BJ (cell line): ENCODE measurements around the gene KCNQ2. TPM values are rescaled to one million over a fixed set of nuclear protein-coding genes. Genes with fewer than 3 reads are reported as not detected.
A peak's percentile ranks its signal among the peaks of the same experiment; 100 is the strongest.

Source experiments
- CTCF ChIA-PET: fragments of 350-600 bp; formaldehyde crosslinking; extraction: SDS; loops from one replicate; lab custom pipeline; 2021; ENCODE audit warnings: antibody characterized with exemption, inconsistent platforms; lab: Yijun Ruan, JAX
- POLR2A ChIA-PET: fragments of 300-600 bp; sonication (Branson Sonifier 250); formaldehyde crosslinking; extraction: SDS; loops from one replicate; lab custom pipeline; 2021; ENCODE audit warnings: antibody characterized with exemption; lab: Charles Lee
- DNase-seq: peaks from one replicate; pipeline ENCODE4 v3.0.0-alpha.2; 2011; ENCODE audit warnings: low read depth
- H3K27me3 ChIP-seq: 2 replicates; pipeline ENCODE4 v1.6.0; 2011; ENCODE audit warnings: low read length; ENCODE audit not compliant: control insufficient read depth, insufficient read depth
- H3K36me3 ChIP-seq: 2 replicates; pipeline ENCODE4 v1.5.1; 2011; ENCODE audit warnings: low read length; ENCODE audit not compliant: control insufficient read depth, insufficient read depth
- H3K4me3 ChIP-seq: 2 replicates; pipeline ENCODE4 v1.5.1; 2011; ENCODE audit warnings: low read depth, mild to moderate bottlenecking, control low read depth, low read length
- polyA plus RNA-seq: library from polyadenylated mRNA; depleted of rRNA; stranded (reverse); fragments of >200 nt; gene quantifications from 2 replicates; pipeline ENCODE4 v1.2.3, GENCODE V29; 2011
- TF ChIP-seq, protein P1 (sequence below): IDR thresholded peaks from 2 replicates; pipeline ENCODE4 v1.5.1; 2011; ENCODE audit warnings: low read depth, mild to moderate bottlenecking, control low read depth, inconsistent platforms, low read length, moderate library complexity; ENCODE audit not compliant: insufficient read depth

Gene KCNQ2
- polyA plus RNA-seq, 1 experiment, result not detected

DNA sequence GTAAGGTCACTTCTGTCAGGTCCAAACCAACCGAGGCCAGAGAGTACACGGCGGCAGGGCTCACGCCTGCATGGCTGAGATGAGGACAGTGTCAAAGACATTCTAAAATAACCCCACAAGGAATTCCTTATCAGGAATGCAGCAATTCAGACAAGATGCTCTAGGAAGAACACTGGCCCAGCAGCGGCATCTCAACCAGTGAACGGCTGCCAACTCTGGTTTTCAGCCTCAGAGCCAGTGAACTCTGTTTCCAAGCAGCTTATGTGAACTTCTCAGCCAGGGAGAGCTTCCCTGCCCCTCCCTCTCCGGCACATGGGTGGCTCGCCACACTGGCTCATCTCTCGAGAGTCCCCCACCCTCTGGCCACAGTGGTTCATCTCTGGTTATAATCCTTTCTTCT lies 36.9 kb downstream of the KCNQ2 start:
- TF ChIP-seq, protein P1, sequence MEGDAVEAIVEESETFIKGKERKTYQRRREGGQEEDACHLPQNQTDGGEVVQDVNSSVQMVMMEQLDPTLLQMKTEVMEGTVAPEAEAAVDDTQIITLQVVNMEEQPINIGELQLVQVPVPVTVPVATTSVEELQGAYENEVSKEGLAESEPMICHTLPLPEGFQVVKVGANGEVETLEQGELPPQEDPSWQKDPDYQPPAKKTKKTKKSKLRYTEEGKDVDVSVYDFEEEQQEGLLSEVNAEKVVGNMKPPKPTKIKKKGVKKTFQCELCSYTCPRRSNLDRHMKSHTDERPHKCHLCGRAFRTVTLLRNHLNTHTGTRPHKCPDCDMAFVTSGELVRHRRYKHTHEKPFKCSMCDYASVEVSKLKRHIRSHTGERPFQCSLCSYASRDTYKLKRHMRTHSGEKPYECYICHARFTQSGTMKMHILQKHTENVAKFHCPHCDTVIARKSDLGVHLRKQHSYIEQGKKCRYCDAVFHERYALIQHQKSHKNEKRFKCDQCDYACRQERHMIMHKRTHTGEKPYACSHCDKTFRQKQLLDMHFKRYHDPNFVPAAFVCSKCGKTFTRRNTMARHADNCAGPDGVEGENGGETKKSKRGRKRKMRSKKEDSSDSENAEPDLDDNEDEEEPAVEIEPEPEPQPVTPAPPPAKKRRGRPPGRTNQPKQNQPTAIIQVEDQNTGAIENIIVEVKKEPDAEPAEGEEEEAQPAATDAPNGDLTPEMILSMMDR, result no peak
- POLR2A ChIA-PET, result no interaction called here
- CTCF ChIA-PET, result interaction anchor here (1.1 kb wide), 1 partner anchor 26 kb away, joined by 3 read pairs; no protein-coding TSS in a partner anchor
- Histone ChIP-seq H3K36me3 (no peaks in the 10 kb centered on the region), H3K4me3 (no peak overlapping the region), H3K27me3 (no peaks in the 10 kb centered on the region; the same call in 1 of the 2 replicates)
- no peak for DNase-seq

DNA sequence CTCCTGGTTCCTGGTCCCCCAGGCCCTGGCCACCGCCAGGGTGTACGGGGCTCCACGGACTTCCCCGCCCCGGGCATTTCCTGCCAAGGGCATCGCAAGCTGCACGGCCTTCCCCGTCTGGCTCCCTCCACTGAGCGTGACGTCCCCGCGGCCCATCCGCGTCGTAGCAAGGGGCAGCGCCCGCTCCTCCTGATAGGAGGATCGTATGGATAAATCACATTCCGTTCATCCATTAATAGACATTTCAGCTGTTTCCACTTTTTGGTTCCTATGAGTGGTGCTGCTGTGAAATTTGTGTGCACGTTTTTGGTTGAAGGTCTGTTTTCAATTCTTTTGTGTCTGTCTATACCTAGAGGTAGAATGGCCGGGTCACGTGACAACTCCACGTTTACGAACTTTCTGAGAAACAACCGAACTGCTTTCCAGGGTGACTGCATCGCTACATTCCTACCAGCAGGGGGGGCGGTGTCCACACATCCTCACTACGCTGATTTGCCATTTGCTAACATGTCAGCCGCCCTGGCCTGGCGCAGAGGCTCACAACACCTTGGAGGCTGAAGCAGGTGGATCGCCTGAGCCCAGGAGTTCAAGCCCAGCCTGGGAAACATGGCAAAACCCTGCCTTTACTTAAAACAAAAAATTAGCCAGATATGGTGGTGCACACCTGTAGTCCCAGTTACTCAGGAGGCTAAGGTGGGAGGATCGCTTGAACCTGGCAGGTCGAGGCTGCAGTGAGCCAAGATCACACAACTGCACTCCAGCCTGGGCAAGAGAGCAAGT lies 37.7 kb downstream of the KCNQ2 start:
- DNase-seq, result peak; percentile 7
- no peaks in the 10 kb centered on the region for H3K36me3 ChIP-seq
- CTCF ChIA-PET, result interaction anchor here (1.0 kb wide), 1 partner anchor 17 kb away, joined by 7 read pairs; no protein-coding TSS in a partner anchor
- H3K27me3 ChIP-seq, result no peaks in the 10 kb centered on the region; the same call in 1 of the 2 replicates
- POLR2A ChIA-PET, result no interaction called here
- no peak overlapping the region for H3K4me3 ChIP-seq
- TF ChIP-seq, protein P1, result peak; percentile 84

DNA sequence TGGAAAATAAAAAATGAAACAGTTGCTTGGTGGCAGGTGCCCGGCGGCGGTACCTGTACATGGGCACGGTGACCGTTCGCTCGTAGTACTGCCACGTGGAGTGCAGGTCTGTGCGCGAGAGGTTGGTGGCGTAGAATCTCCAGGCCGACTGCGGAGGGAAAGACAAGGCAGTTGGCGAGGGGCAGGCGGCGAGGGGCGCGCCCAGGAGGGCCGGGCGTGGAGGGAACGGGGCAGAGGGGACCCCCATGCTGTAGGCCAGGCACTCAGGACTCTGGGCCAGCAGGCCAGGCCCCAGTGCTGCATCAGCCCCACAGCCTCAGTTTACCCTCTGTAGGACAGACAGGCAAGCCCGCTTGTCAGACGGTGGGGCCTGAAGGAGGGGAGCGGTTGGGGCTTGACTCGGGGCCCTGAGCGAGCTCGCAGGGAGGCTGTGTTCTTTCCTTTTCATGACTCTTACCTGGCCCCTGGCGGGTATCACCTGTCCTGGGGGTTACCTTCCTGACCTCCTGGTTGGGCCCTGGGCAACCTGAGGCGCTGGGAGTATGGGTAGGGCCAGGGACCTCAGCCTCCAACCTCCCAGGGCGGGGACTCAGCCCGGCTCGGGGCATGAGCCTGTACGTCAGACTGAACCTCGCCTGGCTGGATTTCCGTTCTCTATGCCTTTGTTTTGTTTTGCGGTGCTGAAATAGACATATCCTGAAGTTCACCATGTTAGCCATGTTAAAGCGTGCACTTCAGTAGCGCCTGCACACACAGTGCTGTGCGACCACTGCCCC lies 38.5 kb downstream of the KCNQ2 start:
- H3K4me3 ChIP-seq, result no peak overlapping the region
- TF ChIP-seq, protein P1, result no peak
- no peaks in the 10 kb centered on the region for H3K36me3 ChIP-seq
- no peak for DNase-seq
- no peaks in the 10 kb centered on the region; the same call in 1 of the 2 replicates for H3K27me3 ChIP-seq
- POLR2A ChIA-PET, result no interaction called here
- CTCF ChIA-PET, result interaction anchor here (1.0 kb wide), 1 partner anchor 18 kb away, joined by 7 read pairs; no protein-coding TSS in a partner anchor

DNA sequence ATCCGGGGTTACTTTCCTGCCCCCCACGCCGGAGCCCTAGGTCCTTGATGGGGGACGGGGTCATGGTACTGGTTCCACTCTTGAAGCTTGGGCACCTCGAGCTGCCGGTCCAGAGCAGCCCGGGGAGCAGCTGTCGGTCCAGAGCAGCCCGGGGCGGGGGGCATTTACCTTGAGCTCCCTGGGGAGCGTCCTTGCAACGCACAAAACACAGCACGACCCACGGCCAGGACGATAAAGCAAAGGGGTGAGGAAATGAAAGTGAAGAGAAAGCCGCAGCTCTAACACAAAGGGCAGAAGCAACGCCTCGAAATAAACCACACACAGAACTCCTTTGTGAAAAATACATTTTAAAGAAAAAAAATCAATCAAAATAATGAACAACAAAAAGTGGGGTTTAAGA lies 39.1 kb downstream of the KCNQ2 start:
- CTCF ChIA-PET, result no interaction called here

More for the DNA sequence above, 39.1 kb downstream of the KCNQ2 start:
- no peaks in the 10 kb centered on the region; the same call in 1 of the 2 replicates for H3K27me3 ChIP-seq
- no peak for DNase-seq
- no peaks in the 10 kb centered on the region for H3K36me3 ChIP-seq
- POLR2A ChIA-PET, result no interaction called here
- TF ChIP-seq, protein P1, result no peak
- H3K4me3 ChIP-seq, result no peak overlapping the region
